GM04503 (cell line): ENCODE measurements around the gene DNAI2.
"Not testable (repeated sequence)": the region's sequence is repeated elsewhere in the genome, so short reads cannot be mapped to it uniquely, and the experiment has no call there.

Experiments used
- DNase-seq: peaks from one replicate; pipeline ENCODE4 v3.0.0-alpha.2; 2012; ENCODE audit warnings: low read depth

The DNAI2 gene

GRCh38 chr17:74276051-74276476, 2.0 kb downstream of the DNAI2 start:
- no peak for DNase-seq

GRCh38 chr17:74276541-74277009, 2.5 kb downstream of the DNAI2 start:
- no peak for DNase-seq

- DNase-seq: no peak
Observed at GRCh38 chr17:74277935-74278334, 3.9 kb downstream of the DNAI2 start.

- not testable (repeated sequence) for DNase-seq
Observed at GRCh38 chr17:74279617-74280016, 5.6 kb downstream of the DNAI2 start.

GRCh38 chr17:74280093-74280513, 6.1 kb downstream of the DNAI2 start:
- DNase-seq: no peak

GRCh38 chr17:74281799-74282198, 7.8 kb downstream of the DNAI2 start:
- no peak for DNase-seq

GRCh38 chr17:74282274-74282586, 8.2 kb downstream of the DNAI2 start:
- not testable (repeated sequence) for DNase-seq

- DNase-seq: no peak
Observed at GRCh38 chr17:74282587-74283370, 8.7 kb downstream of the DNAI2 start.

GRCh38 chr17:74283371-74283673, 9.3 kb downstream of the DNAI2 start:
- no peak for DNase-seq

GRCh38 chr17:74287031-74287602, 13.1 kb downstream of the DNAI2 start:
- no peak for DNase-seq

GRCh38 chr17:74288785-74289184, 14.8 kb downstream of the DNAI2 start:
- no peak for DNase-seq

GRCh38 chr17:74289688-74290087, 15.7 kb downstream of the DNAI2 start:
- DNase-seq: no peak

GRCh38 chr17:74290340-74290739, 16.3 kb downstream of the DNAI2 start:
- no peak for DNase-seq

- DNase-seq: no peak
Observed at GRCh38 chr17:74292495-74292894, 18.5 kb downstream of the DNAI2 start.

- no peak for DNase-seq
Observed at GRCh38 chr17:74295625-74296547, 21.9 kb downstream of the DNAI2 start.

- DNase-seq: no peak
Observed at GRCh38 chr17:74296548-74296936, 22.5 kb downstream of the DNAI2 start.

GRCh38 chr17:74297941-74298340, 23.9 kb downstream of the DNAI2 start:
- no peak for DNase-seq

GRCh38 chr17:74298778-74299177, 24.7 kb downstream of the DNAI2 start:
- no peak for DNase-seq

GRCh38 chr17:74299226-74300009, 25.4 kb downstream of the DNAI2 start:
- DNase-seq: no peak

GRCh38 chr17:74303305-74303704, 29.3 kb downstream of the DNAI2 start:
- DNase-seq: no peak

GRCh38 chr17:74304184-74304583, 30.1 kb downstream of the DNAI2 start:
- DNase-seq: no peak
